Adipose tissue (tissue), 3 donors: ENCODE data around the gene DHX38. TPM values are rescaled to one million over a fixed set of nuclear protein-coding genes. Genes with fewer than 3 reads are reported as not detected.
"Not testable (repeated sequence)": the region's sequence is repeated elsewhere in the genome, so short reads cannot be mapped to it uniquely, and the experiment has no call there.

Source experiments
- H3K27ac ChIP-seq: one replicate; pipeline ENCODE4 v1.5.1; 2013; ENCODE audit warnings: low read depth, low read length
- WGBS, 3 donors: extraction: QIAGEN DNeasy Blood & Tissue Kit; methylation state at CpG; one replicate each; pipeline ENCODE4 v1.1.7; 2013; 5-methylcytosine and 5-hydroxymethylcytosine counted together
- polyA plus RNA-seq, 3 donors: library from polyadenylated mRNA; stranded (reverse); fragments of 200-250 nt; gene quantifications; one replicate each; pipeline ENCODE4 v1.2.3, GENCODE V29; 2013
- donor health status: healthy with polysubstance abuse.
- donor health status: Bipolar disorder and iron deficiency.
- donor health status: healthy.

Gene DHX38
- polyA plus RNA-seq: 10 to 100 TPM; 17.8 to 46.7 (median 42.2) TPM

DNA sequence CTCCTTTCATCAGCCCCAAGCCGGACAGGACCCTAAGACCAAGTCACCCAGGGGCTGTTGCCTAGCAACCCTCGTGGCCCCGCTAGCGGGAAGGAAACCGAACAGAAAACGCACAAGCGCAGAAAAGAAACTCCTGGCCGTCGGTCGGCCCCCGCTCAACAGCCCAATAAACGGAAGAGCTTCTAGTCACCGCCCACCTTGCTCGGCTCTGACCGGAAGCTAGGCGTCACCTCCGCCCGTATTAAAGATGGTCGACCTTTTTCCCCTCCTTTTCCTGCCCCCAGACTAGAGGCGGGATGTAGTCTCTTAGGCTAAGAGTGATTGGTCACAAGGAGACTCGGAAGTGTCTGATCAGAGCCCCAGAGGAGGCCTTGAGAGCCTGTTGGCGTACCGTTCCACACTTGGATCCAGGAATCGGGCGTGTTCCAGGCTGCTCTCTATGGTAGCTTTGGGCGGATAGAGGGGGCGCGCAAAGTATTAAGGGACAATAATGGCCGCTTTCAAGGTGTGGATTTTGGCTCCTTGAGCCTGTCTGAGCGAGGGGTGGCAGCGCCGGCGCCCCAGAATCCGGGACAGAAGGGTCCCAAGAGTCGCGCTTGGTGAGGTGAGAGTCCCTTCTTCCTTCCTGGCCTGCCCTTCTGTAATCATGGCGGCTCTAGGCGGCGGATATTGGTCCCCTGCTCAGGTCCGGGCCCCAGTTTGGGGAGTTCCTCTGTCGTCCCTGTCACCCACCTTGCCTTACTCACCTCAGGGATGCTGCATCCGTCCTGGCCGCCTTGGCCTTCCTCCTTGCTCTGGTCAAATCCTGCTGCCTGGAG, at the start of gene DHX38, which contains the start of gene TXNL4B:
Gene DHX38, plus strand, starts transcription at position 400 of the 818 bp plus-strand sequence. CDS start 2,311 bp downstream, outside the sequence.
Gene TXNL4B, minus strand, starts transcription at position 173 of the 818 bp plus-strand sequence. CDS start 2,871 bp downstream, outside the sequence.
- WGBS, 3 donors: 0 to 1% (median 0%) methylated on average over 43 of the region's 43 CpGs

GRCh38 chr16:72044296-72044695, 49.4 kb upstream of the DHX38 start:
- no peak overlapping the region for H3K27ac ChIP-seq
- WGBS, 3 donors: 66 to 73% (median 70%) methylated on average over 6 of the region's 6 CpGs

More for the DNA sequence above, at the start of gene DHX38, which contains the start of gene TXNL4B:
- H3K27ac ChIP-seq: peak within 1 kb of the TSS; percentile 83

DNA sequence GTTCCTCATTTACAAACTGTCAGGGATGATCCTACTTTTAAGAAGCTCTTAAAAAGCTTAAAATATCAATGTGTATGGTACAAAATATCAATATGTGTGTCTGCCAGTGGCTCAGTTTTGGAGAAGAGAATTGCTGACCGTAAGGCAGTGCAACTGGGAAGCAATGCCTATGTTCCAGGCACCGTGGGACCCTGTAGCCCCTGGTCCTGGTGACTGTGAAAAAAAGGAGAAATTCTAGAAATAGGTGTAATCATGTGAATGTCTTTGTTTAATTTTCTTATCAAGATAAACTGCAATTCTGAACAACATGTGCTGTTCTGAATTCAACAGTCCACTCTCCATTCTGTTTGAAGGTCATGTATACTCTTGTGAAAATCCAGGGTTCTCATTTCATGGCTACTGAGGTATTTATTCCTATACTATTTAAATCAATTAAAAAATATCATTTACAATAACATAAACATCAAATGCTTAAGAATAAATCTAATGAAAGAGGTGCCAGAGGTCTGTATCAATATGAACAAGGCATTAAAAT, 48.8 kb upstream of the DHX38 start:
- WGBS, 3 donors: 58 to 62% (median 59%) methylated on average over 2 of the region's 2 CpGs
- no peak overlapping the region for H3K27ac ChIP-seq

- no peak overlapping the region for H3K27ac ChIP-seq
Measured at GRCh38 chr16:72049110-72049509, 44.5 kb upstream of the DHX38 start.

DNA sequence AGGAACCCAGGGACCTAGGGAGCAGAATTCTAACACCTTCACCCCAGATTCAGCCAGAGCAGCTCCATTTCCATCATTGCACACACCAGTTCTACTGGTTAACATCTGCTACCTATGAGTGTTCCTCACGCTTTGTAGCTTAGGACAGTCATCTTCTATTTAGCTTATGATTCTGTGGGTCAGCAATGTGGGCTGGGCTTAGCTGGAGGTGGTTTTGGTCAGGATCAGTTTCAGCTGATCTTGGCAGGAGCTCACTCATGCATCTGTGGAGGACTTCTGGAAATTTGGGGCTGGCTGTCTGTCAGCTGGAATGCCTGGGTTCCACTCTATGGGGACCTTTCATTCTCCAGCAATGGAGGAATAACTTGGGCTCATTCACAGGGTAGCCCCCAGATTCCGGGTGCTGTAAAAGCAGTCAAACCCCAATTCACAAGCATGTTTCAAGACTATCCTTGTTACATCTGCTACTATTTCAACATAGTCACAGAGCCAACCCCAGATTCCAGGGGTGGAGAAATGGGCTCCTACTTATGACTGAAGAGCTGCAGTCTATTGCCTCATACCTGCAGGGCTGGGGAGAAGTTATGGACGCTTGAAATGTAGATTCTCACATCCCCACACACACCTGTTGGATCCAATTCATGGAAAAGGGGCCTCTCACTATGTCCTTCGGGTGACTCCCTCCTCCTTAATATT, 42.7 kb upstream of the DHX38 start:
- WGBS, 3 donors: 55 to 85% (median 63%) methylated on average over 4 of the region's 4 CpGs
- no peak overlapping the region for H3K27ac ChIP-seq

- no peak overlapping the region for H3K27ac ChIP-seq
- 38 to 85% (median 39%) methylated on average over 2 of the region's 2 CpGs for WGBS, 3 donors
Measured at GRCh38 chr16:72051818-72052217, 41.8 kb upstream of the DHX38 start.

GRCh38 chr16:72054254-72054847, 39.3 kb upstream of the DHX38 start, which contains the start of gene HP:
TSS of gene HP (plus strand) at chr16:72054505. CDS start at chr16:72054653, 148 bp downstream.
- not testable (repeated sequence) for H3K27ac ChIP-seq
- 51 to 72% (median 51%) methylated on average over 5 of the region's 5 CpGs for WGBS, 3 donors

DNA sequence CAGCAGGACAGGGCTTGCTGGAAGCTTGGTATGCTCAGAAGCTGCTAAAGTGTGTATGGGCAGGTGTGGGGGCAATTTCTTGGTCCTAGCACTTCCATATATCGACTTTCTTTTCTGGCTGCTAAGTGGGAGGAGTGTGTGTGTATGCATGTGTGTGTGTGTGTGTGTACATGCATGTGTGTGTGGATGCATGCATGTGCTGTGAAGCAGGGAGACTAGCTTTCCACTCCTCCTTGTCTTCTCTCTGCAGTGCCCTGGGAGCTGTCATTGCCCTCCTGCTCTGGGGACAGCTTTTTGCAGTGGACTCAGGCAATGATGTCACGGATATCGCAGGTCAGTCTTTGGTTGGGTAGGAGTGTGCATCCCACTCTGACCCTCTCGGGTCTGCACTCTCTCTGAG, 37.7 kb upstream of the DHX38 start:
- 86 to 88% (median 86%) methylated on average over 4 of the region's 4 CpGs for WGBS, 3 donors
- H3K27ac ChIP-seq: no peak overlapping the region

GRCh38 chr16:72057313-72057712, 36.3 kb upstream of the DHX38 start:
- not testable (repeated sequence) for H3K27ac ChIP-seq
- 67 to 69% methylated on average over 1 to 2 of the region's 6 CpGs; no CpG with 5 or more reads in 1 of the 3 donors for WGBS, 3 donors

DNA sequence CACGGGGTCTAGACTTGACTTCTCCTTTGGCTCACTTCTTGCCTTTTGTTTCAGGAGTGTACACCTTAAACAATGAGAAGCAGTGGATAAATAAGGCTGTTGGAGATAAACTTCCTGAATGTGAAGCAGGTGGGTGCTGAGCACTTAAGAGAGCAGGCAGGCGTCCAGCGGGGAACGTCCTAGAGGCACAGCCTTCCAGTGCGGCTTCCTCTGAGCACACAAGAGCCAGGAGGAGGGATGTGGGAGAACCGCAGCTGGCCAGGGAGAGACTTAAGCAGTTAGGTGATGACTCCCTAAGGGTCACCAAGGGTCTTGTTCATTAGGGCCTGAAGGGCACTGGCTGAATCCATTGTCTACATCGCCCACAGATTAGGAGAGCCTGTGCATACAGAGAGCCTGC, 34.6 kb upstream of the DHX38 start:
- 67 to 77% (median 72%) methylated on average over 5 to 7 of the region's 7 CpGs for WGBS, 3 donors
- H3K27ac ChIP-seq: not testable (repeated sequence)

DNA sequence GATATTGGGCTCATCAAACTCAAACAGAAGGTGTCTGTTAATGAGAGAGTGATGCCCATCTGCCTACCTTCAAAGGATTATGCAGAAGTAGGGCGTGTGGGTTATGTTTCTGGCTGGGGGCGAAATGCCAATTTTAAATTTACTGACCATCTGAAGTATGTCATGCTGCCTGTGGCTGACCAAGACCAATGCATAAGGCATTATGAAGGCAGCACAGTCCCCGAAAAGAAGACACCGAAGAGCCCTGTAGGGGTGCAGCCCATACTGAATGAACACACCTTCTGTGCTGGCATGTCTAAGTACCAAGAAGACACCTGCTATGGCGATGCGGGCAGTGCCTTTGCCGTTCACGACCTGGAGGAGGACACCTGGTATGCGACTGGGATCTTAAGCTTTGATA, 33.2 kb upstream of the DHX38 start:
- H3K27ac ChIP-seq: no peak overlapping the region
- WGBS, 3 donors: 90 to 93% (median 93%) methylated on average over 9 of the region's 9 CpGs

GRCh38 chr16:72061564-72061963, 32.1 kb upstream of the DHX38 start:
- no peak overlapping the region for H3K27ac ChIP-seq
- WGBS, 3 donors: 94 to 100% (median 98%) methylated on average over 1 of the region's 1 CpG

DNA sequence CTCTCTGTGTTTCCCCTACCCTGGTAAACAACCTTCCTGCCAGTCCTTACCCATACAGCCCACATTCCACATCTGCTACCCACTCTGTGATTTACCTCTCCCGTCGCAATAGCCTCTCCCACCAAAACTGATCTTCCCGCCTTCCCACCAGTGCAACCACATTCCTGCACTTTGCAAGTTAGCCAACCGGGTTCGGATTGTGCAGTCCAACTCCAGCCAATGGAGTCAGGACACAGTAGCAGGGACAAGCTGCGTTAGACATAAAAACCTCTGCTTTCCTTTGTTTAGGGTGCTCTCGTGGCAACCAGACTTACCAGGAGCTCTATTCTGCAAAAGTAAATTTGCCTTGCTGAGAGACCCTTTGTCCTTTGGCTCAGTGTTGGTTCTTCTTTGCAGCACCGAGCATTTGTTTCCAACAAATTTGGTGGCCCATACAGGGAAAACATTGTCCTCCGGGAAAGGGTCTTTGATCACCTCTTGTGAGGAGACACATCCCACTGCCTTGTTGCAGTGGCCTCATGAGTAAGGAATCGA, 29.2 kb upstream of the DHX38 start:
- WGBS, 3 donors: 88 to 93% (median 91%) methylated on average over 10 of the region's 10 CpGs
- no peak overlapping the region for H3K27ac ChIP-seq

DNA sequence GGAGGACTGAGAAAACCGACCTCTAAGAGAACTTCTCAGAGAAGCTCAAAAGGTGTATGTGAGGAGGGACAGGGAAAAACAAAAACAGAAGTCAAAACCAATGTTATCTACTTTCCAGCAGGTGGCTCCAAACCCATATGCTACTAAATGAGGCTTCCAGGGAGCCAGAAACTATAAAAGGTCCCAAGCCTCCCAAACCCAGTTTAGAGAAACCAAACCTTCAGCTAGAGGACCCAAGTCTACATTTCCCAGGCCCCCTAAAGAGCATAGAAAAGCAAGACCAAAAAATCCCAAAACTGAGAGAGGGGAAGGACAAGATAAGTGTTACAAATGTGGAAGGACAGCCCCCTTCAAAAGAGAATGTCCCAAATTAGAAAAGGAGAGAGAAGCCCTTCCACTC, 26.9 kb upstream of the DHX38 start:
- 0 to 11% (median 10%) methylated on average over 1 of the region's 1 CpG for WGBS, 3 donors
- no peak overlapping the region for H3K27ac ChIP-seq

- no peak overlapping the region for H3K27ac ChIP-seq
- 53 to 70% (median 59%) methylated on average over 4 of the region's 4 CpGs for WGBS, 3 donors
Measured at GRCh38 chr16:72068930-72069329, 24.7 kb upstream of the DHX38 start.

- 23 to 62% (median 53%) methylated on average over 12 of the region's 12 CpGs for WGBS, 3 donors
- no peak overlapping the region for H3K27ac ChIP-seq
Measured at GRCh38 chr16:72072514-72073342, 20.9 kb upstream of the DHX38 start.

- WGBS, 3 donors: 71 to 72% (median 71%) methylated on average over 8 of the region's 8 CpGs
- no peak overlapping the region for H3K27ac ChIP-seq
Measured at GRCh38 chr16:72073560-72074230, 20.0 kb upstream of the DHX38 start.
